K562 (cell line): ENCODE results near the gene MFAP3L. TPM values are rescaled to one million over a fixed set of nuclear protein-coding genes. Genes with fewer than 3 reads are reported as not detected.

Source experiments
- BCOR ChIP-seq: fragments of 450-650 bp; IDR thresholded peaks from 2 replicates; pipeline ENCODE4 v1.6.1; 2016
- CBX3 ChIP-seq, 2 experiments: IDR thresholded peaks; 1 replicate in 1 of 2; 2 replicates in 1 of 2; pipeline ENCODE4 v1.6.1; 2012; ENCODE audit warnings: inconsistent platforms in 2 of 2, low read length in 2 of 2, borderline replicate concordance in 1 of 2, control low read depth in 1 of 2
- CSDE1 ChIP-seq, 2 experiments: fragments of 450-650 bp; IDR thresholded peaks; 2 replicates each; pipeline ENCODE4 v1.6.1; 2016; ENCODE audit warnings: mild to moderate bottlenecking in 1 of 2
- CXXC5 ChIP-seq: fragments of 250-450 bp; sonication (Bioruptor Pico); IDR thresholded peaks from 2 replicates; pipeline ENCODE4 v1.8.0; 2022; ENCODE audit warnings: inconsistent platforms, mild to moderate bottlenecking, moderate library complexity
- EP300 ChIP-seq: IDR thresholded peaks from 2 replicates; pipeline ENCODE4 v1.6.1; 2012; ENCODE audit warnings: low read length, improper control_type of control experiment
- ESRRA ChIP-seq: fragments of 450-650 bp; IDR thresholded peaks from 2 replicates; pipeline ENCODE4 v1.6.1; 2014; ENCODE audit warnings: low read depth, mild to moderate bottlenecking, moderate library complexity, borderline replicate concordance
- FOXM1 ChIP-seq, 2 experiments: fragments of 450-650 bp in 1 of 2; sonication (generic) in 1 of 2; formaldehyde crosslinking in 1 of 2; IDR thresholded peaks; 2 replicates each; pipeline versions ENCODE4 v1.6.1 to v1.9.0; 2017 to 2022; ENCODE audit warnings: low read depth in 2 of 2, mild to moderate bottlenecking in 2 of 2, missing genetic modification reagents in 1 of 2, moderate library complexity in 1 of 2
- GABPA ChIP-seq: fragments of 200-800 bp; sonication (Bioruptor generic); conservative IDR thresholded peaks from 2 replicates; pipeline ENCODE4 v1.6.1; 2016; ENCODE audit warnings: low read depth, missing genetic modification characterization, missing compliant biosample characterization
- GABPB1 ChIP-seq: sonication (generic); formaldehyde crosslinking; IDR thresholded peaks from 2 replicates; pipeline ENCODE4 v1.8.0; 2022; ENCODE audit warnings: mild to moderate bottlenecking, missing genetic modification reagents
- HDAC8 ChIP-seq: fragments of 450-650 bp; IDR thresholded peaks from 2 replicates; pipeline ENCODE4 v1.6.1; 2016; ENCODE audit warnings: mild to moderate bottlenecking, missing genetic modification characterization, moderate library complexity, missing compliant biosample characterization
- HNRNPL ChIP-seq: fragments of 200-400 bp; formaldehyde crosslinking; IDR thresholded peaks from 2 replicates; pipeline ENCODE4 v1.6.1; 2017; ENCODE audit warnings: low read depth, mild to moderate bottlenecking, low read length
- L3MBTL2 ChIP-seq: fragments of 450-650 bp; IDR thresholded peaks from 2 replicates; pipeline ENCODE4 v1.6.1; 2016; ENCODE audit warnings: mild to moderate bottlenecking, moderate library complexity
- MTA3 ChIP-seq: fragments of 450-650 bp; formaldehyde crosslinking; IDR thresholded peaks from 2 replicates; pipeline ENCODE4 v1.6.1; 2017; ENCODE audit warnings: mild to moderate bottlenecking, borderline replicate concordance
- MYNN ChIP-seq, 2 experiments: sonication (generic); formaldehyde crosslinking in 1 of 2; IDR thresholded peaks; 2 replicates each; pipeline versions ENCODE4 v1.5.0 to v1.6.1; 2016 to 2020; ENCODE audit warnings: antibody characterized with exemption in 1 of 2, missing genetic modification reagents in 1 of 2
- NR2C2 ChIP-seq, 2 experiments: fragments of 200-800 bp in 1 of 2; sonication (Bioruptor generic) in 1 of 2; sonication (generic) in 1 of 2; formaldehyde crosslinking in 1 of 2; IDR thresholded peaks; 2 replicates each; pipeline versions ENCODE4 v1.6.1 to v1.8.0; 2016 to 2022; ENCODE audit warnings: mild to moderate bottlenecking in 1 of 2, missing compliant biosample characterization in 1 of 2, missing genetic modification characterization in 1 of 2, missing genetic modification reagents in 1 of 2
- NR3C1 ChIP-seq: sonication (generic); formaldehyde crosslinking; IDR thresholded peaks from 2 replicates; pipeline ENCODE4 v1.8.1; 2022; ENCODE audit warnings: missing genetic modification reagents
- NR4A1 ChIP-seq, 2 experiments: fragments of 250-450 bp in 1 of 2; fragments of 450-650 bp in 1 of 2; sonication (Bioruptor Pico) in 1 of 2; IDR thresholded peaks; 2 replicates each; pipeline versions ENCODE4 v1.4.0 to v1.6.1; 2016 to 2020; ENCODE audit warnings: mild to moderate bottlenecking in 2 of 2, missing compliant biosample characterization in 1 of 2, missing genetic modification characterization in 1 of 2, moderate library complexity in 1 of 2
- NRF1 ChIP-seq, 2 experiments: fragments of 450-650 bp; IDR thresholded peaks in 1 of 2; conservative IDR thresholded peaks in 1 of 2; 2 replicates each; pipeline ENCODE4 v1.6.1; 2014; ENCODE audit warnings: mild to moderate bottlenecking in 2 of 2
- RB1 ChIP-seq: fragments of 450-650 bp; IDR thresholded peaks from 2 replicates; pipeline ENCODE4 v1.6.1; 2017; ENCODE audit warnings: low read depth, mild to moderate bottlenecking
- RCOR1 ChIP-seq, 2 experiments: IDR thresholded peaks; 2 replicates each; pipeline ENCODE4 v1.6.1; 2012; ENCODE audit warnings: low read depth in 2 of 2, low read length in 2 of 2, borderline replicate concordance in 1 of 2, improper control_type of control experiment in 1 of 2
- TFAP4 ChIP-seq: sonication (generic); formaldehyde crosslinking; IDR thresholded peaks from 2 replicates; pipeline ENCODE4 v1.8.0; 2022; ENCODE audit warnings: missing genetic modification reagents, mild to moderate bottlenecking, moderate library complexity, borderline replicate concordance
- XRCC5 ChIP-seq: fragments of 200-400 bp; formaldehyde crosslinking; IDR thresholded peaks from 2 replicates; pipeline ENCODE4 v1.6.1; 2017; ENCODE audit warnings: low read depth, mild to moderate bottlenecking, low read length
- YY1 ChIP-seq, 3 experiments: IDR thresholded peaks; 2 replicates each; pipeline ENCODE4 v1.6.1; 2011; ENCODE audit warnings: low read length in 2 of 3, mild to moderate bottlenecking in 2 of 3, moderate library complexity in 2 of 3, borderline replicate concordance in 1 of 3, control low read depth in 1 of 3, low read depth in 1 of 3; ENCODE audit not compliant: insufficient read depth in 3 of 3, insufficient replicate concordance in 2 of 3, control insufficient read depth in 1 of 3, insufficient read length in 1 of 3; ENCODE audit errors: extremely low read depth in 1 of 3
- ZBTB17 ChIP-seq: fragments of 450-650 bp; formaldehyde crosslinking; IDR thresholded peaks from 2 replicates; pipeline ENCODE4 v1.4.0; 2020; ENCODE audit warnings: mild to moderate bottlenecking
- ZNF551 ChIP-seq: fragments of 250-450 bp; sonication (Bioruptor Pico); IDR thresholded peaks from 2 replicates; pipeline ENCODE4 v1.5.0; 2021; ENCODE audit warnings: mild to moderate bottlenecking, moderate library complexity
- polyA plus RNA-seq, 8 experiments: library from polyadenylated mRNA; depleted of rRNA in 4 of 8; stranded (reverse) in 5 of 8; unstranded in 3 of 8; fragments of >200 nt; fragmentation: Nextera tagmentation in 2 of 8; fragmentation: Illumina TruSeq in 1 of 8; extraction: Ambion mirVana in 2 of 8; extraction: Trizol in 1 of 8; gene quantifications; 2 replicates each; pipeline versions ENCODE4 v1.2.1 to v1.2.3, GENCODE V29; 2011 to 2014; ENCODE audit warnings: inconsistent platforms in 1 of 8, missing spikeins in 1 of 8
- total RNA-seq, 7 experiments: library from RNA; depleted of rRNA in 6 of 7; stranded (reverse); fragments of >200 nt in 6 of 7; fragmentation: Illumina TruSeq in 2 of 7; extraction: Trizol in 2 of 7; gene quantifications; 2 replicates each; pipeline versions ENCODE4 v1.2.1 to v1.2.3, GENCODE V29; 2011 to 2021; ENCODE audit warnings: low replicate concordance in 1 of 7
- TF ChIP-seq, protein P1 (sequence below): fragments of 250-450 bp; sonication (Bioruptor Pico); IDR thresholded peaks from 2 replicates; pipeline ENCODE4 v1.6.1; 2021; ENCODE audit warnings: mild to moderate bottlenecking

The MFAP3L gene
- total and polyA plus RNA-seq, 9 of the 15 experiments (the other 6 are each of a cell fraction or from before 2014, with no cell fraction given): 0.06 to 0.25 (median 0.20) TPM; not detected in 3

- no peak for TF ChIP-seq NR3C1 (CRISPR knock-in tag)
- TF ChIP-seq NR4A1 (CRISPR knock-in tag; IDR thresholded peaks at IDR 0.05): no peak
- no peak for TF ChIP-seq NR4A1 (tag; IDR thresholded peaks at IDR 0.05)
- TF ChIP-seq GABPB1 (CRISPR knock-in tag): no peak
- no peak for TF ChIP-seq NR2C2 (CRISPR knock-in tag; IDR thresholded peaks at IDR 0.05)
- TF ChIP-seq NR2C2 (tag; IDR thresholded peaks at IDR 0.05): peak; percentile 48; the same call in 1 of the 2 replicates
- TF ChIP-seq ZBTB17 (CRISPR knock-in tag): no peak
- no peak for TF ChIP-seq HDAC8 (tag)
- TF ChIP-seq GABPA (tag): 0 out of 2 replicates have a peak, but pooled peaks have one; percentile 18
- peak; percentile 65; the same call in 1 of the 2 replicates for TF ChIP-seq RB1
- TF ChIP-seq, protein P1, sequence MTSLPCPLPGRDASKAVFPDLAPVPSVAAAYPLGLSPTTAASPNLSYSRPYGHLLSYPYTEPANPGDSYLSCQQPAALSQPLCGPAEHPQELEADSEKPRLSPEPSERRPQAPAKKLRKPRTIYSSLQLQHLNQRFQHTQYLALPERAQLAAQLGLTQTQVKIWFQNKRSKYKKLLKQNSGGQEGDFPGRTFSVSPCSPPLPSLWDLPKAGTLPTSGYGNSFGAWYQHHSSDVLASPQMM (CRISPR knock-in tag): no peak
- TF ChIP-seq CBX3 (IDR thresholded peaks at IDR 0.05; ENCODE audit: borderline replicate concordance in 1 of 2, low read length in 2 of 2): 0 out of 3 replicates have a peak, but pooled peaks of 1 of the 2 experiments have one; percentile 35
- TF ChIP-seq RCOR1 (IDR thresholded peaks at IDR 0.05; ENCODE audit: borderline replicate concordance in 1 of 2, low read depth in 2 of 2, low read length in 2 of 2): peak in 1 of 2 experiments; percentile 46; a peak in 1 of 4 replicates
- TF ChIP-seq ESRRA: 0 out of 2 replicates have a peak, but pooled peaks have one; percentile 29
- peak; percentile 74; the same call in 1 of the 2 replicates for TF ChIP-seq XRCC5
- TF ChIP-seq ZNF551 (CRISPR knock-in tag): no peak
- TF ChIP-seq MYNN (IDR thresholded peaks at IDR 0.05): 0 out of 2 replicates have a peak, but pooled peaks have one; percentile 20
- no peak for TF ChIP-seq MYNN (CRISPR knock-in tag; IDR thresholded peaks at IDR 0.05)
- 0 out of 2 replicates have a peak, but pooled peaks have one; percentile 18 for TF ChIP-seq BCOR
- peak; percentile 84 to 88 for TF ChIP-seq NRF1 (conservative IDR thresholded peaks at IDR 0.05 in 1 of 2, IDR thresholded peaks at IDR 0.05 in 1 of 2)
- peak; percentile 52; the same call in 1 of the 2 replicates for TF ChIP-seq MTA3
- no peak for TF ChIP-seq CSDE1 (IDR thresholded peaks at IDR 0.05)
- no peak for TF ChIP-seq EP300
- TF ChIP-seq HNRNPL: peak; percentile 73; the same call in 1 of the 2 replicates
- peak; percentile 66 for TF ChIP-seq L3MBTL2
- TF ChIP-seq FOXM1 (IDR thresholded peaks at IDR 0.05; ENCODE audit: low read depth): 0 out of 2 replicates have a peak, but pooled peaks have one; percentile 42
- 0 out of 2 replicates have a peak, but pooled peaks have one; percentile 45 for TF ChIP-seq FOXM1 (CRISPR knock-in tag; IDR thresholded peaks at IDR 0.05; ENCODE audit: low read depth)
- TF ChIP-seq TFAP4 (CRISPR knock-in tag): peak; percentile 57; the same call in 1 of the 2 replicates
- peak; percentile 48 for TF ChIP-seq CXXC5 (CRISPR knock-in tag)
- TF ChIP-seq YY1 (IDR thresholded peaks at IDR 0.05; ENCODE audit: borderline replicate concordance in 1 of 3, control insufficient read depth in 1 of 3, extremely low read depth in 1 of 3, insufficient read depth in 3 of 3, insufficient read length in 1 of 3, insufficient replicate concordance in 2 of 3, low read depth in 1 of 3, low read length in 2 of 3): peak in 1 of 3 experiments; percentile 26
Observed at GRCh38 chr4:170027181-170027829, 1.1 kb upstream of the MFAP3L start (continued).
